ENCODE measurements around the gene HIPK4.

The HIPK4 gene

GRCh38 chr19:40389404-40390083, 437 bp downstream of the HIPK4 start:
- TF ChIP-seq TAF1 (IDR thresholded peaks at IDR 0.05; ENCODE audit: borderline replicate concordance, insufficient read depth, low read length) (no peak), FOXP2 (optimal IDR thresholded peaks at IDR 0.05; ENCODE audit: borderline replicate concordance, extremely low read depth, extremely low read length, insufficient read depth) (no peak), SIN3A (IDR thresholded peaks at IDR 0.05; ENCODE audit: borderline replicate concordance, insufficient read depth, low read length) (no peak), REST (IDR thresholded peaks at IDR 0.05; ENCODE audit: insufficient read depth in 1 of 2, low read depth in 2 of 2, low read length in 2 of 2) (no peak), POLR2AphosphoS5 (IDR thresholded peaks at IDR 0.05; ENCODE audit: low read depth, low read length) (no peak)

GRCh38 chr19:40388481-40388880, 1.5 kb downstream of the HIPK4 start:
- TF ChIP-seq SIN3A (IDR thresholded peaks at IDR 0.05; ENCODE audit: borderline replicate concordance, insufficient read depth, low read length) (no peak), POLR2AphosphoS5 (IDR thresholded peaks at IDR 0.05; ENCODE audit: low read depth, low read length) (no peak), FOXP2 (optimal IDR thresholded peaks at IDR 0.05; ENCODE audit: borderline replicate concordance, extremely low read depth, extremely low read length, insufficient read depth) (no peak), TAF1 (IDR thresholded peaks at IDR 0.05; ENCODE audit: borderline replicate concordance, insufficient read depth, low read length) (no peak), REST (IDR thresholded peaks at IDR 0.05; ENCODE audit: insufficient read depth in 1 of 2, low read depth in 2 of 2, low read length in 2 of 2) (no peak)

DNA sequence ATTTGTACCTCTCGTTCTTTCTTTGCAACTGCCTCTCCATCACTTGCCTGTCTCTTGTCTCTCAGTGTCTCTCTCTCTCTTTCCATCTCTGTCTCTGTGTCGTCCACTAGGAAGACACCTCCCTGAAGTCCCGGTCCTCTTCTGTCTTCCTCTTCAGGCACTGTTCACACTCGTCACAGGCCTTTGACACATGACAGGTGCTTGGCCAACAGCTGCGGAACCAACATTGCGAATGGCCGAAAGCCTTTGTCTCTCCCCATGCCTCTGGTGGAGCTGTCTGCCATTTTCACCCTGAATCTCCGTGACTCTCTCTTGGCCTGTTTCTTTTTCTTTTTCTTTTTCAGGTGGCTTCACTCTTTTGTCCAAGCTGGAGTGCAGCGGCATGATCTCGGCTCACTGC, 2.8 kb downstream of the HIPK4 start:
- TF ChIP-seq TAF1 (IDR thresholded peaks at IDR 0.05; ENCODE audit: borderline replicate concordance, insufficient read depth, low read length) (no peak), POLR2AphosphoS5 (IDR thresholded peaks at IDR 0.05; ENCODE audit: low read depth, low read length) (no peak), REST (IDR thresholded peaks at IDR 0.05; ENCODE audit: insufficient read depth in 1 of 2, low read depth in 2 of 2, low read length in 2 of 2) (no peak), SIN3A (IDR thresholded peaks at IDR 0.05; ENCODE audit: borderline replicate concordance, insufficient read depth, low read length) (no peak), FOXP2 (optimal IDR thresholded peaks at IDR 0.05; ENCODE audit: borderline replicate concordance, extremely low read depth, extremely low read length, insufficient read depth) (no peak)

DNA sequence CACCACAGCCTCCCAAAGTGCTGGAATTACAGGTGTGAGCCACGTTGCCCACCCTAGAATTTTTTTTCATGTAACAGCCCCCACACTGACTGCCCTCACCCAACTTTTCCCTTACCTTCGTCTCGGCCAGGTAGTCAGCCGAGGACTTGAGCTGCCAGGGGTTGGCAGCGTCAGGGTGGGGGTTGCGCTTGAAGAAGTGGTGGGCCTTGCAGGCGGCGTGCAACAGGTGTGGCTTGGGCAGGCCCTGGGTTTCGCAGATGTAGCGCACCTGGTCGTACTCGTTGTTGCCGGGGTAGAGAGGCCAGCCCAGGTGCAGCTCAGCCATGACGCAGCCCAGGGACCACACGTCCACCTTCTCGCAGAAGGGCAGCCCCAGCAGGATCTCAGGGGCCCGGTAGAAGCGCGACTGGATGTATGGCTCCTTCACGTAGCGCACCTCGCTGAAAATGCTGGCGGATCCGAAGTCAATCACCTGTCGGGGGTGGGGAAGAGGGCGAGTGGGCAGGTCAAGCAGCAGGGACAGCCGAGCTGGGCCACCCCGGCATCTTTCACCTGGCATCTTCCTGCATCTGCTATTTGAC, 6.2 kb downstream of the HIPK4 start:
- TF ChIP-seq TAF1 (IDR thresholded peaks at IDR 0.05; ENCODE audit: borderline replicate concordance, insufficient read depth, low read length) (no peak), POLR2AphosphoS5 (IDR thresholded peaks at IDR 0.05; ENCODE audit: low read depth, low read length) (no peak), SIN3A (IDR thresholded peaks at IDR 0.05; ENCODE audit: borderline replicate concordance, insufficient read depth, low read length) (no peak), FOXP2 (optimal IDR thresholded peaks at IDR 0.05; ENCODE audit: borderline replicate concordance, extremely low read depth, extremely low read length, insufficient read depth) (no peak), REST (IDR thresholded peaks at IDR 0.05; ENCODE audit: insufficient read depth in 1 of 2, low read depth in 2 of 2, low read length in 2 of 2) (no peak)
